OCI-LY7 (cell line): ENCODE measurements around the gene ASMTL. TPM values are rescaled to one million over a fixed set of nuclear protein-coding genes. Genes with fewer than 3 reads are reported as not detected.

Source experiments
- BruUV-seq: library from RNA; stranded (reverse); fragments of 400-500 nt; replicated peaks from 2 replicates; lab custom pipeline; 2021; lab: Mats Ljungman, UMichigan
- CTCF ChIA-PET: fragments of 300-600 bp; sonication (Branson Sonifier 250); formaldehyde crosslinking; loops from one replicate; lab custom pipeline; 2022; ENCODE audit warnings: antibody characterized with exemption; ENCODE audit not compliant: unreplicated experiment; lab: Charles Lee
- POLR2A ChIA-PET: fragments of 300-600 bp; sonication (Branson Sonifier 250); formaldehyde crosslinking; loops from one replicate; lab custom pipeline; 2022; ENCODE audit warnings: antibody characterized with exemption; lab: Charles Lee
- DNase-seq: peaks from one replicate; pipeline ENCODE4 v3.0.0-alpha.2; 2015; ENCODE audit warnings: low spot score
- H2AFZ ChIP-seq: fragments of 200-600 bp; sonication (generic), shearing (Covaris generic); 2 replicates; pipeline ENCODE4 v1.6.1; 2014; ENCODE audit warnings: mild to moderate bottlenecking, antibody characterized with exemption, low read length, moderate library complexity
- H3K27ac ChIP-seq: fragments of 200-600 bp; sonication (generic); 2 replicates; pipeline ENCODE4 v1.5.1; 2014; ENCODE audit warnings: mixed run types, low read depth, mild to moderate bottlenecking, moderate library complexity, low read length, inconsistent platforms; ENCODE audit not compliant: poor library complexity, severe bottlenecking
- H3K36me3 ChIP-seq: fragments of 200-600 bp; sonication (generic); 2 replicates; pipeline ENCODE4 v1.6.1; 2014; ENCODE audit warnings: mild to moderate bottlenecking, antibody characterized with exemption, low read length, moderate library complexity, mixed read lengths; ENCODE audit not compliant: insufficient read depth
- H3K4me1 ChIP-seq: fragments of 200-600 bp; sonication (generic); 2 replicates; pipeline ENCODE4 v1.5.1; 2014; ENCODE audit warnings: mild to moderate bottlenecking, low read length; ENCODE audit not compliant: insufficient read depth, poor library complexity, severe bottlenecking
- H3K4me2 ChIP-seq: fragments of 200-600 bp; sonication (generic); 2 replicates; pipeline ENCODE4 v1.6.1; 2014; ENCODE audit warnings: mild to moderate bottlenecking, low read length
- H3K4me3 ChIP-seq: fragments of 200-600 bp; sonication (generic); 2 replicates; pipeline ENCODE4 v1.5.1; 2014; ENCODE audit warnings: mild to moderate bottlenecking, low read depth, low read length; ENCODE audit not compliant: poor library complexity, severe bottlenecking
- H3K79me2 ChIP-seq: fragments of 200-600 bp; sonication (generic); 2 replicates; pipeline ENCODE4 v1.6.1; 2016; ENCODE audit warnings: low read depth, mild to moderate bottlenecking, low read length, moderate library complexity, mixed read lengths; ENCODE audit not compliant: insufficient read depth
- H3K9me2 ChIP-seq: fragments of 200-600 bp; sonication (generic); 2 replicates; pipeline ENCODE4 v1.6.1; 2016; ENCODE audit warnings: mild to moderate bottlenecking, low read length, mixed read lengths; ENCODE audit not compliant: insufficient read depth
- H3K9me3 ChIP-seq: fragments of 200-600 bp; sonication (generic); 2 replicates; pipeline ENCODE4 v1.6.1; 2014; ENCODE audit warnings: mild to moderate bottlenecking, mixed run types, low read length, mixed read lengths
- H4K20me1 ChIP-seq: fragments of 200-600 bp; sonication (generic); 2 replicates; pipeline ENCODE4 v1.6.1; 2014; ENCODE audit warnings: mild to moderate bottlenecking, antibody characterized with exemption, low read length, moderate library complexity, mixed read lengths; ENCODE audit not compliant: insufficient read depth
- CTCF ChIP-seq: fragments of 200-600 bp; sonication (generic); conservative IDR thresholded peaks from 2 replicates; pipeline ENCODE4 v1.5.1; 2014; ENCODE audit warnings: mild to moderate bottlenecking, antibody characterized with exemption, low read length, moderate library complexity, mixed read lengths
- EZH2phosphoT487 ChIP-seq: fragments of 200-600 bp; sonication (generic); IDR thresholded peaks from 2 replicates; pipeline ENCODE4 v1.6.1; 2018; ENCODE audit warnings: low read depth, borderline replicate concordance, mild to moderate bottlenecking, mixed run types, antibody characterized with exemption, low read length, moderate library complexity, mixed read lengths
- intact Hi-C: fragments of 100-400 bp; cut with micrococcal nuclease; formaldehyde crosslinking; loops from one replicate; pipeline ENCODE4 v1.10.0; 2022; ENCODE audit not compliant: unreplicated experiment
- total RNA-seq, 2 experiments: library from RNA; depleted of rRNA in 1 of 2; stranded (reverse); fragments of >200 nt in 1 of 2; shearing (Covaris generic) in 1 of 2; gene quantifications; 2 replicates each; pipeline ENCODE4 v1.2.3, GENCODE V29; 2014 to 2022

ASMTL gene
- total RNA-seq, 2 experiments from 2014 or later = 17.2 to 37.0 TPM

- Histone ChIP-seq H3K4me2 (no peak overlapping the region), H3K4me3 (no peak overlapping the region), H3K9me3 (peaks cover 2% of the 10 kb centered on the region; the same call in 1 of the 2 replicates), H3K4me1 (no peaks in the 10 kb centered on the region), H4K20me1 (no peaks in the 10 kb centered on the region), H2AFZ (no peak overlapping the region), H3K9me2 (no peaks in the 10 kb centered on the region), H3K79me2 (no peaks in the 10 kb centered on the region), H3K27ac (no peak overlapping the region), H3K36me3 (peaks cover 92% of the 10 kb centered on the region)
- intact Hi-C loops = no loop called here
- TF ChIP-seq CTCF = no peak
- no peak for TF ChIP-seq EZH2phosphoT487
- ChIA-PET CTCF (no interaction called here), POLR2A (no interaction called here)
- no peak for DNase-seq
- BruUV-seq = no TSS peak
Observed at GRCh38 chrX:1416327-1416784, 36.4 kb downstream of the ASMTL start.

GRCh38 chrX:1412551-1413161, 40.1 kb downstream of the ASMTL start:
- Histone ChIP-seq H3K9me2 (no peaks in the 10 kb centered on the region), H3K36me3 (peaks cover 67% of the 10 kb centered on the region), H3K4me1 (no peaks in the 10 kb centered on the region), H3K79me2 (no peaks in the 10 kb centered on the region), H3K4me2 (no peak overlapping the region), H2AFZ (no peak overlapping the region), H3K9me3 (no peaks in the 10 kb centered on the region), H3K4me3 (no peak overlapping the region), H3K27ac (no peak overlapping the region), H4K20me1 (no peaks in the 10 kb centered on the region)
- ChIA-PET CTCF (no interaction called here), POLR2A (no interaction called here)
- intact Hi-C loops = no loop called here
- no TSS peak for BruUV-seq
- TF ChIP-seq EZH2phosphoT487 (no peak), CTCF (no peak)
- DNase-seq = no peak

GRCh38 chrX:1411326-1411725, 41.4 kb downstream of the ASMTL start:
- no peak for DNase-seq
- no peak overlapping the region for H2AFZ ChIP-seq
- intact Hi-C loops = no loop called here
- no peaks in the 10 kb centered on the region for H3K4me1 ChIP-seq
- H3K27ac ChIP-seq = no peak overlapping the region
- no peak overlapping the region for H3K4me2 ChIP-seq
- no peaks in the 10 kb centered on the region for H4K20me1 ChIP-seq
- H3K9me3 ChIP-seq = no peaks in the 10 kb centered on the region
- ChIA-PET CTCF (no interaction called here), POLR2A (no interaction called here)
- H3K79me2 ChIP-seq = no peaks in the 10 kb centered on the region
- no peak overlapping the region for H3K4me3 ChIP-seq
- TF ChIP-seq CTCF = no peak
- no peak for TF ChIP-seq EZH2phosphoT487
- TSS peak; percentile 85 for BruUV-seq
- peaks cover 67% of the 10 kb centered on the region for H3K36me3 ChIP-seq
- H3K9me2 ChIP-seq = no peaks in the 10 kb centered on the region
